ENCODE measurements around the gene SLC2A13.

DNA sequence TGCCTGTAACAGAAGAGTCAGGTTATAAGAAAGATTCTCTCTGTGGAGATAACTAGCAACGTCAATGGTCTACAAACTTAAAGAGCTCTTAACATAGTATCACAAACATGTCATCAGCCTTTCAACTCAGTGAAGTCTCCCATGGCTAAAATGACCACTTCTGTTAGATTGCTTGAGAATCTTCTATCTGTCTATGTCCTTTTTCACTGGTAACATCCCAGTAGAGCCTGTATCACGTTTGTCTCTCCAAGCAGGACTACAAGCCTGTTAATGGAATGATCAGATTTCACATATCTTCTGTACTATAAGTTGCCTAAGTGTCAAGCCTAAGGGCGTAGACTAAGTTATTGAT, 50.7 kb downstream of the SLC2A13 start:
- no peak for TF ChIP-seq CTCF (IDR thresholded peaks at IDR 0.05)
- TF ChIP-seq EP300 (IDR thresholded peaks at IDR 0.05) = no peak
